NCI-H345 treated with DMSO at 0.1 percent for 48 hours (cell line): ENCODE measurements around the gene RPS15.
"Not testable (repeated sequence)": the region's sequence is repeated elsewhere in the genome, so short reads cannot be mapped to it uniquely, and the experiment has no call there.

Experiments
- DNase-seq: peaks from one replicate; lab custom pipeline; 2025; ENCODE audit not compliant: unreplicated experiment; lab: John Stamatoyannopoulos, UW

RPS15 gene

DNA sequence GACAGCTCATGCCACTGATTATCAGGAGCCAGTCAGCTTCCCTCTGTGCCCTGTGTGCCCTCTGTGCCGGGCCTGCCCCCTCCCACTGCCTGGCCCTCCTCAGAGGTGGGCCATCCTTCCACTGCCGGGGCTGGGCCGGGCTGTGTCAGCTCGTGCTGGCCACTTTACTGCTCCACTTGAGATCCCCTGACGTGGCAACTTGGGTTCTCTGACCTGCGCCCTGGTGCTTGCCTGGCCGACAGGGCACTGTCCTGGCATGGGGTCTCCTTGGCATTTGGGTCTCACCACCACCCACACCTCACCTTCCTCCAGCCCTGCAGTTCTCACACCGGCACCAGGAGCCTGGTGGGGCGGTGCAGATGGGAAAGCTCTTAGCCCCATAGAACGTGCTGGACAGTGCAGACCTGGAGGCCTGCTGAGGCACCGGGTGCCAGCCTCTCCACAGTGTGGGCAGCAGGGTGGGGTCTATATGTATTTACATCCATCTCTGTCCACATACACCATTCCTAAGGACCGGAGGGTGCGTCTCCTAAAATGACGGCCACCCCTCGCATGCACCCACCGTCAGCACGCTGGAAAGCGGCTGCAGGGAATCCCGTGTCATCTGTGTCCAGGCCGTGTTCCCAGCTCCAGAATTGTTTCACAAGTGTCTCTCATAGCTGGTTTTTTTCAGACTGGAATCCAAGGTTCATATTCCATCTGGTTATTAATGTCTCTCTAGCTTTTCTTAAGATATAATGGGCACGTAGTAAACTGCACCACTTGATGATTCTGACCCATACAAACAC is 19.1 kb upstream of the RPS15 start:
- DNase-seq, result no peak

GRCh38 chr19:1420085-1420484 is 18.1 kb upstream of the RPS15 start:
- not testable (repeated sequence) for DNase-seq

- no peak for DNase-seq
Observed at GRCh38 chr19:1420590-1420989, 17.6 kb upstream of the RPS15 start.

GRCh38 chr19:1421218-1421957 is 16.8 kb upstream of the RPS15 start:
- no peak for DNase-seq

DNA sequence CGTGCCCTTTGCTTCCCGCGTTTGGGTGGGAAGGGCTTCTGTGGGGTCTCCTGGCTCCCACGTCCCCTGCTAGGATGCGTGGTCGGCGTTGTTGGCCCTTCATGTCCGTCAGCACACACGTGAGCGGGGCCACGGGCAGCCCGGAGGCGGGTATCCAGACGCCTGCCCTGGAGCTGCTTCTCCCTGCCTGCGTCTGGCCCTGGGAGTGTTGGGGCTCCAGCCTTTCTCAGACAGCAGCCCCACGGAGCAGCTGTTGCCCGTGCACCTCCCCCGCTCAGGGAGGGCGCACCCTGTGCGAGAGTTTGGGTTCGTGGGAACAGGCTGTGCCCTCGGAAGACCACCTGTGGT is 16.3 kb upstream of the RPS15 start:
- DNase-seq, result no peak

DNA sequence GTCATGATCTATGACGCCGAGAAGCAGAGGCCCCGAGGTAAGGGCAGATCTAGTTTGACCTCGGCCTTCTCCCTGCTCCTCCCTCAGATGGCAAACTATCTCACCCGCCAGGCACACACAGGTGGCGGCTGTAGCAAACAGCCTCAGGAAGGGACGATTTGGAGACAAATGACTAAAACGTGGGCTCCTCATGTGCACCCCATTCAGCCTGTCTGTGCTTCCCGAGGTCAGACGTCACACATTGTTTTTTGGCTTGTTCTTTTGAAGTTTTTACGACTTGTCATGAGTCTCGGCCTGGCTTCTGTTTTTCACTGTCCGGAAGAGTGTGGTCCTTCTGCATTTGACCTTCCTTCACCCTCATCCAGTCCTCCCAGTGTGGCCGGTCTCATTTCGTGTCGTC is 15.8 kb upstream of the RPS15 start:
- DNase-seq, result no peak

DNA sequence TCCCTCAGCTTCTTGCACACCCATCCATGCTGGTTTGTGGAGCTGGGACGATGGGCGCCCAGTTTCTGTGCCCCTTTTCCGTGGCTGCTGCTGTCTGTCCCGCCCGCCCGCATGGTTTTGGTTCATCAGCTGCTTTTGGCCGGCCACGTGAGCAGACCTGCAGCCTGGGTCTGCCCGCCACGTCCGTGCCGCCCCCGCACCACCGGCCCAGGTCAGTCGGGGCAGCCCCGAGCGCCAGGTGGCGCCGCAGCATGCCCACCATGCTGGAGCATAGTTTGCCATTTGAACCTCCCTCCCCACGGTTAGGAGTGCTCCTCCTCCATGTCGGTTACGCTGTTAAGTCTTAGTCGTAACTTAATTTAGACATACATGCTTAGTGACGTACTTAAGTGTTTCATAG is 15.3 kb upstream of the RPS15 start:
- no peak for DNase-seq

DNA sequence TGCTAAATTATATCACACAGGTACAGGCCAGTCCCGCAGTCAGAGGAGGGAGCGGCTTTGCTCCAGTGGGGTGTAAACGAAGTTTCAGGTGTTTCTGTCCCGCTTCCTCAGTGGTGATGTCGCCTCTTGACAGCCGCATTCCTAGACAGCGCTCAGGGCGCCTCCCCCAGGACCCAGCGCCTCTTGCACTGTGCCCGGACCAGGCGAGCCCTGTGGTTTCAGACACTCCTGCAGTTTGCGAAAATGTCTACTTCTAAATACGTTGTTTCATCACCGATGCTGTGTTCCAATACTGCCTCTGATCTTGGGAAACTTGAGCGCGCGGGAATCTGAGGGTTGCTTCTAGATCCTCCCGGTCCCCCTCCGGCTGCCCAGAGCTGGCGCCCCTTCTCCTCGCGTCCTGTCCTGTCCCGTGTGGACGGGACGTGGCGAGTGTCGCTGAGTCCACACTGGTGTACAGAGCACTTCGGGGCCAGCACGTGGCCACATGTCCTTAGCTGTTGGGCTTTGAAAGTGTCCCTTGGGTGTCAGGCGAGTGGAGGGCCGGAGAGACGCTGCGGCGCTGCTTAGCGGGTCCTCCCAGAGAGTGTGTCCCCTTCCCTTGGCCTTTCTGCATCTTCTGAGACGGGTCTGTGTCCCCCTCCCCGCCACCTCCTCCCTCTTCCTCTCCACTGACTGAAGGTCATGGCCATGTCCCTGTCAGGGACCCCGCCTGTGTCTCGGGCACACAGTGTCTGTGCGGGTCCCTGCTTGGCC is 14.6 kb upstream of the RPS15 start:
- no peak for DNase-seq

GRCh38 chr19:1424192-1424955 is 13.8 kb upstream of the RPS15 start:
- no peak for DNase-seq

- DNase-seq, result no peak
Observed at GRCh38 chr19:1425102-1425837, 12.9 kb upstream of the RPS15 start.

- no peak for DNase-seq
Observed at GRCh38 chr19:1425902-1426301, 12.3 kb upstream of the RPS15 start.

GRCh38 chr19:1426736-1427135 is 11.5 kb upstream of the RPS15 start:
- no peak for DNase-seq

GRCh38 chr19:1427221-1427920 is 10.8 kb upstream of the RPS15 start:
- no peak for DNase-seq

DNA sequence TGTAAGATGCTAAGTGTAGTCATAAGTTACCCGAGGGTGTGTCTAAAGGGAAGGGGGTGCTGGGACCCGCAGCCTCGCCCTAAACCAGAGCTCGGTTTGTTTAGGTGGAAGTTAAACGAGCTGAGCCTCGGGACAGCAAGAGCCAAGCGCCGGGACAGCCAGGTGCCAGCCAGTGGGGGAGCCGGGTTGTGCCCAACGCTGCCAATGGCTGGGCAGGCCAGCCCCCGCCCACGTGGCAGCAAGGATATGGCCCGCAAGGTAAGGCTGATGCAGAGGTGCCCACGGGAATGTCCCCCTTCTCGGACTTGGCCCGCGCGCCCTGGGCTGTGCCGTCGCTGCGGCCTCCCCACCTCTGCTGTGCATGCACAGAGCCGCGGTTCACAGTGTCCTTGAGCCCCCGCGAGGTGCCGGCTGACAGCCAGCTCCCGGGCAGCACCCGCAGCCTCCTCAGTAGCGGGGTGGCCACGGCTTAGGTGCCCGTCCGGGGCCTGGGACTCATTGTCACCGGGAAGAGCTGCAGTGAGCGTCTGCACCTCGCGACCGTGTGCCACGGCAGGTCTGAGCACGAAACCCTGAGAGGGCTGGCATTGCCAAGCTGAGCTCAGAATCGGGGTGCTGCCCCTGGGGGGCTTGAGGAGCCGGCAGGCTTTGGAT is 9.3 kb upstream of the RPS15 start:
- DNase-seq, result no peak

- DNase-seq, result no peak
Observed at GRCh38 chr19:1429750-1430149, 8.4 kb upstream of the RPS15 start.

DNA sequence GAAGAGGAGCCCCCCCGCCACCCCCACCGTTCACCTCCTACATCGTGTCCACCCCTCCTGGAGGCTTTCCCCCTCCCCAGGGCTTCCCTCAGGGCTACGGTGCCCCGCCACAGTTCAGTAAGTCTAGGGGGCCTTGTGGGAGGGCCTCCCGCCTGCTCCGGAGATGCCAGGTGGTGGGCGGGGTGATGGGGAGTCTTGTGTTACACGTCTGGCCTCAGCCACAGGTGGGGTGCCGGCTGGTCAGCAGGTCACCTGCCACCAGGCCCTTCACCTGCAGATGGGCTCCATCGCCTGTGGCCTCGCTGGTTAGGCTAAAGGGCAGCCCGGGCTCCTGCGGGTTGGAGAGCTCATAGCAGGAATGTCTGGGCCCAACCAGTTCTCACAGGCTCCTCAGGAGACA is 8.0 kb upstream of the RPS15 start:
- DNase-seq, result no peak

DNA sequence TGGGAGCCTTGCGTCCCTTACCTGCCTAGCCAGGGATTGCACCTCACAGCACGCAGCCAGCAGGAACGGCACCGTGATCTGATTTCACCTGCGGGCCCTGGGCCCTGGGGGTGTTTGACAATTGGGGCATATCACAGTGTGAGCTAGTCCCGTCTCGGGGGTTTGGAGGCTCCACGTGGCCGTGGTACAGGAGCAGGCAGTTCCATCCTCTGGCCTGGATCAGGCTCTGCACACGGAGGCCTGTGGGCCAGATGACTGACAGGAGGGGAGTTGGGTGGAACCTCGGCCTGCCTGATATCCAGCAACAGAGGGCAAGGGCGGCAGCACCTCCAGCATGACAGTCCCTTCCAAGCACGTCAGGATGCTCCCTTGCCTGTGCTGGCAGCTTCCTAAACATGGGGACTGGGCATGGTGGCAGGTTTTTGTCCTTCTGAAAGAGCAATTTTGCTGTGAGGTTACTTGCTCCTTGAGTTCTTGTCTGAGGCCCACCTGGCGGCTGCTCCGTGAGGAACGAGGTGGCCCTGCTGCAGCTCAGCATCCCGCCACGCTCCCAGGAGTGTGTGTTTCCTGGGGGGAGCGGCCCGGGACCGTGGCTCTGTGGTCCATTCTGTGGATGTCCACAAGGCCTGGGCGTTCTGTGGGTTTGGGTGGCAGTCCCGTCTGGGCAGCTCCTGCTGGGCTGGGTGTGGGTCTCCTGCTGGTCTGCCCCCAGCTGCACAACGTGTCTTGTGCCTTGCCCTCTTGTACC is 6.3 kb upstream of the RPS15 start:
- no peak for DNase-seq

DNA sequence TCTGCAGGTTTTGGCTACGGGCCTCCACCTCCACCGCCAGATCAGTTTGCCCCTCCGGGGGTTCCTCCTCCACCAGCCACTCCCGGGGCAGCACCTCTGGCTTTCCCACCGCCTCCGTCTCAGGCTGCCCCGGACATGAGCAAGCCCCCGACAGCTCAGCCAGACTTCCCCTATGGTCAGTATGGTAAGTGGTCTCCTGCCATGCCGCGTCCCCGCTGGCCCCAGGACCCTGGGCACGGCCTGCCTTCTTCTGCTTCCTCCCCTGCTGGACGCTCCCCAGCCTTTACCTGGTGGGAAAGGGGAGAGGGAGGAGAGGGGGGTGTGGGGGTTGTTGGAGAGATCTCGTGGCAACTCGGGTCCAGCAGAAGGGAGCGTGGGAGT is 5.7 kb upstream of the RPS15 start:
- DNase-seq, result no peak
